Tibial nerve (tissue), 4 donors: ENCODE measurements around the gene KAZN. TPM values are rescaled to one million over a fixed set of nuclear protein-coding genes. Genes with fewer than 3 reads are reported as not detected.

Experiments
- DNase-seq, 2 donors: peaks; one replicate each; pipeline ENCODE4 v3.0.0-alpha.2; 2019; ENCODE audit warnings: low spot score in 2 of 2
- H3K27ac ChIP-seq, 4 donors: fragments of 200-600 bp; sonication (generic) in 3 of 4; one replicate each; pipeline ENCODE4 v1.5.1; 2017 to 2019; ENCODE audit warnings: mild to moderate bottlenecking in 1 of 4
- H3K27me3 ChIP-seq, 2 donors: fragments of 200-600 bp; sonication (generic) in 1 of 2; one replicate each; pipeline versions ENCODE4 v1.5.1 to v1.6.0; 2017 to 2019
- H3K36me3 ChIP-seq, 3 donors: fragments of 200-600 bp; sonication (generic); one replicate each; pipeline ENCODE4 v1.5.1; 2018 to 2019
- H3K4me1 ChIP-seq, 4 donors: fragments of 200-600 bp; sonication (generic) in 3 of 4; one replicate each; pipeline ENCODE4 v1.5.1; 2017 to 2019
- H3K4me3 ChIP-seq, 4 donors: fragments of 200-600 bp; sonication (generic) in 3 of 4; one replicate each; pipeline ENCODE4 v1.5.1; 2017 to 2019; ENCODE audit warnings: mild to moderate bottlenecking in 1 of 4, moderate library complexity in 1 of 4
- H3K9me3 ChIP-seq, 4 donors: fragments of 200-600 bp; sonication (generic) in 3 of 4; one replicate each; pipeline ENCODE4 v1.5.1; 2017 to 2019
- CTCF ChIP-seq, 5 experiments: fragments of 200-600 bp in 3 of 5; fragments of 450-650 bp in 2 of 5; sonication (generic) in 3 of 5; IDR thresholded peaks; one replicate each; pipeline ENCODE4 v1.5.1; 2016 to 2019; ENCODE audit warnings: antibody characterized with exemption in 5 of 5, mild to moderate bottlenecking in 3 of 5, moderate library complexity in 2 of 5
- EP300 ChIP-seq, 2 donors: sonication (generic); formaldehyde crosslinking; IDR thresholded peaks; one replicate each; pipeline ENCODE4 v1.6.1; 2017; ENCODE audit warnings: antibody characterized with exemption in 2 of 2, mild to moderate bottlenecking in 1 of 2
- POLR2A ChIP-seq, 2 donors: fragments of 450-650 bp; IDR thresholded peaks; one replicate each; pipeline ENCODE4 v1.6.1; 2017; ENCODE audit warnings: antibody characterized with exemption in 2 of 2, mild to moderate bottlenecking in 2 of 2, moderate library complexity in 2 of 2
- WGBS, 2 donors: methylation state at CpG; one replicate each; pipeline ENCODE4 v1.1.5; 2018; 5-methylcytosine and 5-hydroxymethylcytosine counted together
- total RNA-seq, 4 donors: library from RNA; depleted of rRNA; stranded (reverse); fragments of >200 nt; gene quantifications; one replicate each; pipeline ENCODE4 v1.1.0, GENCODE V29; 2016

The KAZN gene
- total RNA-seq, 4 donors from 2014 or later, result 16.0 to 29.2 (median 22.2) TPM

- Histone ChIP-seq H3K9me3 (no peaks in the 10 kb centered on the region), H3K27me3 (peaks cover 0 to 10% of the 10 kb centered on the region in 2 donors), H3K4me3 (peak overlapping the region in 1 of 4 donors; percentile 76), H3K27ac (peak overlapping the region in 3 of 4 donors; percentile 26 to 85 (median 82)), H3K4me1 (peaks cover 0 to 49% (median 3%) of the 10 kb centered on the region in 4 donors), H3K36me3 (no peaks in the 10 kb centered on the region)
- TF ChIP-seq CTCF (IDR thresholded peaks at IDR 0.05) (no peak), POLR2A (IDR thresholded peaks at IDR 0.05) (no peak), EP300 (IDR thresholded peaks at IDR 0.05) (no peak)
- WGBS, 2 donors, result 83 to 85% methylated on average over 5 of the region's 5 CpGs
- no peak for DNase-seq
Observed at GRCh38 chr1:15155191-15155590, 556.7 kb downstream of the KAZN start.

- TF ChIP-seq POLR2A (IDR thresholded peaks at IDR 0.05) (no peak), EP300 (IDR thresholded peaks at IDR 0.05) (no peak), CTCF (IDR thresholded peaks at IDR 0.05) (no peak)
- peaks cover 0 to 49% (median 3%) of the 10 kb centered on the region in 4 donors for H3K4me1 ChIP-seq
- 58 to 60% methylated on average over 11 of the region's 11 CpGs for WGBS, 2 donors
- no peaks in the 10 kb centered on the region for H3K36me3 ChIP-seq
- peaks cover 0 to 10% of the 10 kb centered on the region in 2 donors for H3K27me3 ChIP-seq
- peak overlapping the region in 2 of 4 donors; percentile 12 to 50 for H3K27ac ChIP-seq
- H3K9me3 ChIP-seq, result no peaks in the 10 kb centered on the region
- DNase-seq, result no peak
- no peak overlapping the region for H3K4me3 ChIP-seq
Observed at GRCh38 chr1:15155888-15156741, 557.6 kb downstream of the KAZN start.

GRCh38 chr1:15156807-15157380, 558.4 kb downstream of the KAZN start:
- Histone ChIP-seq H3K4me3 (no peak overlapping the region), H3K27ac (peak overlapping the region in 1 of 4 donors; percentile 50), H3K9me3 (no peaks in the 10 kb centered on the region), H3K27me3 (peaks cover 0 to 10% of the 10 kb centered on the region in 2 donors), H3K4me1 (peaks cover 0 to 47% (median 3%) of the 10 kb centered on the region in 4 donors), H3K36me3 (no peaks in the 10 kb centered on the region)
- WGBS, 2 donors, result 69 to 73% methylated on average over 9 of the region's 9 CpGs
- no peak for DNase-seq
- TF ChIP-seq CTCF (IDR thresholded peaks at IDR 0.05) (no peak), POLR2A (IDR thresholded peaks at IDR 0.05) (no peak), EP300 (IDR thresholded peaks at IDR 0.05) (no peak)

GRCh38 chr1:15157524-15158399, 559.3 kb downstream of the KAZN start:
- no peaks in the 10 kb centered on the region for H3K36me3 ChIP-seq
- no peak overlapping the region for H3K4me3 ChIP-seq
- TF ChIP-seq POLR2A (IDR thresholded peaks at IDR 0.05), result no peak
- no peak for TF ChIP-seq CTCF (IDR thresholded peaks at IDR 0.05)
- no peak for TF ChIP-seq EP300 (IDR thresholded peaks at IDR 0.05)
- no peak overlapping the region for H3K27ac ChIP-seq
- no peaks in the 10 kb centered on the region for H3K9me3 ChIP-seq
- WGBS, 2 donors, result 83 to 84% methylated on average over 17 of the region's 17 CpGs
- peaks cover 0 to 39% (median 3%) of the 10 kb centered on the region in 4 donors for H3K4me1 ChIP-seq
- peaks cover 0 to 10% of the 10 kb centered on the region in 2 donors for H3K27me3 ChIP-seq
- no peak for DNase-seq
